Mucosa of descending colon (tissue), 3 donors: Measurements from ENCODE around the gene NOXRED1. TPM values are rescaled to one million over a fixed set of nuclear protein-coding genes. Genes with fewer than 3 reads are reported as not detected.

ENCODE experiments used
- ATAC-seq: fragments of 200-7000 bp; cut with Tn5 transposase; one replicate; pipeline ENCODE4 v1.9.1; 2020; ENCODE audit warnings: mild to moderate bottlenecking, moderate library complexity
- DNase-seq, 3 donors: peaks; one replicate each; pipeline ENCODE4 v3.0.0-alpha.2; 2020
- H3K36me3 ChIP-seq: fragments of 200-600 bp; one replicate; pipeline ENCODE4 v1.8.0; 2021; ENCODE audit warnings: low read depth, mild to moderate bottlenecking
- H3K4me1 ChIP-seq: fragments of 200-600 bp; one replicate; pipeline ENCODE4 v1.8.0; 2021; ENCODE audit warnings: low read depth, mild to moderate bottlenecking
- H3K4me3 ChIP-seq: fragments of 200-600 bp; one replicate; pipeline ENCODE4 v1.8.0; 2021; ENCODE audit warnings: mild to moderate bottlenecking
- H3K9me3 ChIP-seq: fragments of 200-600 bp; one replicate; pipeline ENCODE4 v1.8.0; 2021; ENCODE audit warnings: mild to moderate bottlenecking
- CTCF ChIP-seq: fragments of 200-600 bp; IDR thresholded peaks from one replicate; pipeline ENCODE4 v1.8.0; 2022; ENCODE audit warnings: antibody characterized with exemption, mild to moderate bottlenecking
- intact Hi-C, 2 donors: fragments of 100-400 bp; cut with DNase I in 1 of 2; cut with micrococcal nuclease in 1 of 2; formaldehyde crosslinking; loops; one replicate each; pipeline versions ENCODE4 v1.11.0 to v1.11.1; 2022; cut with DNase I, micrococcal nuclease
- total RNA-seq, 3 donors: library from RNA; stranded (reverse); fragmentation: NEBNext Ultra II Directional in 2 of 3; extraction: Animal tissue kit (Norgen Biotek cat#: 25700) in 2 of 3; gene quantifications; one replicate each; pipeline versions ENCODE4 v1.2.1 to v1.2.4, GENCODE V29; 2021 to 2023
- donor health status: DM: no; HTN: no; CAD: no; lungs with moderate emphysema.
- donor health status: DM: no; HTN: no; CAD: no.
- donor health status: DM: no; HTN: yes; CAD: no.

The NOXRED1 gene
- total RNA-seq, 3 donors from 2014 or later, result 0.82 to 1.1 (median 0.82) TPM

GRCh38 chr14:77364146-77364545 is 59.2 kb downstream of the NOXRED1 start:
- H3K4me1 ChIP-seq, result no peaks in the 10 kb centered on the region
- intact Hi-C loops, result no loop called here
- TF ChIP-seq CTCF, result no peak
- no peaks in the 10 kb centered on the region for H3K36me3 ChIP-seq
- ATAC-seq (no peak), DNase-seq (no peak)
- no peak overlapping the region for H3K4me3 ChIP-seq
- no peaks in the 10 kb centered on the region for H3K9me3 ChIP-seq

GRCh38 chr14:77359626-77360025 is 63.7 kb downstream of the NOXRED1 start:
- ATAC-seq (no peak), DNase-seq (no peak)
- Histone ChIP-seq H3K4me3 (no peak overlapping the region), H3K36me3 (no peaks in the 10 kb centered on the region), H3K4me1 (no peaks in the 10 kb centered on the region), H3K9me3 (no peaks in the 10 kb centered on the region)
- intact Hi-C loops, result no loop called here
- TF ChIP-seq CTCF, result no peak

- ATAC-seq, result no peak
- intact Hi-C loops, result no loop called here
- no peak for DNase-seq
- Histone ChIP-seq H3K9me3 (no peaks in the 10 kb centered on the region), H3K4me3 (no peak overlapping the region), H3K36me3 (no peaks in the 10 kb centered on the region), H3K4me1 (no peaks in the 10 kb centered on the region)
- no peak for TF ChIP-seq CTCF
Observed at GRCh38 chr14:77356899-77357298, 66.4 kb downstream of the NOXRED1 start.

- DNase-seq (no peak), ATAC-seq (no peak)
- H3K36me3 ChIP-seq, result no peaks in the 10 kb centered on the region
- no peaks in the 10 kb centered on the region for H3K9me3 ChIP-seq
- intact Hi-C loops, result no loop called here
- TF ChIP-seq CTCF, result no peak
- no peaks in the 10 kb centered on the region for H3K4me1 ChIP-seq
- H3K4me3 ChIP-seq, result no peak overlapping the region
Observed at GRCh38 chr14:77355811-77356210, 67.5 kb downstream of the NOXRED1 start.

GRCh38 chr14:77353469-77354141 is 69.7 kb downstream of the NOXRED1 start:
- TF ChIP-seq CTCF, result no peak
- no peak overlapping the region for H3K4me3 ChIP-seq
- H3K4me1 ChIP-seq, result no peaks in the 10 kb centered on the region
- peaks cover 8% of the 10 kb centered on the region for H3K36me3 ChIP-seq
- no peaks in the 10 kb centered on the region for H3K9me3 ChIP-seq
- ATAC-seq (no peak), DNase-seq (no peak)
- intact Hi-C loops, result no loop called here

- DNase-seq (no peak), ATAC-seq (no peak)
- no peaks in the 10 kb centered on the region for H3K9me3 ChIP-seq
- TF ChIP-seq CTCF, result no peak
- intact Hi-C loops, result no loop called here
- H3K4me1 ChIP-seq, result no peaks in the 10 kb centered on the region
- H3K36me3 ChIP-seq, result peaks cover 8% of the 10 kb centered on the region
- H3K4me3 ChIP-seq, result no peak overlapping the region
Observed at GRCh38 chr14:77347751-77348150, 75.6 kb downstream of the NOXRED1 start.
